H9 (cell line): ENCODE data around the gene PREX1. TPM values are rescaled to one million over a fixed set of nuclear protein-coding genes. Genes with fewer than 3 reads are reported as not detected.

Experiments used
- DNase-seq: peaks from one replicate; pipeline ENCODE4 v3.0.0-alpha.2; 2017
- H2AFZ ChIP-seq: one replicate; pipeline ENCODE4 v1.6.1; 2013; ENCODE audit warnings: mild to moderate bottlenecking, low read length, control low read depth, moderate library complexity
- H2AK5ac ChIP-seq: 2 replicates; pipeline ENCODE4 v1.6.1; 2013; ENCODE audit warnings: low read length, control low read depth, mixed read lengths; ENCODE audit not compliant: insufficient read length
- H2BK120ac ChIP-seq: one replicate; pipeline ENCODE4 v1.6.1; 2013; ENCODE audit warnings: low read depth, mild to moderate bottlenecking, low read length, control low read depth, inconsistent platforms; ENCODE audit not compliant: poor library complexity, severe bottlenecking
- H2BK12ac ChIP-seq: 2 replicates; pipeline ENCODE4 v1.6.1; 2013; ENCODE audit warnings: low read length, control low read depth, mixed read lengths, low read depth; ENCODE audit not compliant: insufficient read length
- H2BK15ac ChIP-seq: 2 replicates; pipeline ENCODE4 v1.6.1; 2013; ENCODE audit warnings: low read depth, low read length, control low read depth
- H2BK20ac ChIP-seq: one replicate; pipeline ENCODE4 v1.6.1; 2013; ENCODE audit warnings: low read depth, mild to moderate bottlenecking, low read length, control low read depth, inconsistent platforms; ENCODE audit not compliant: poor library complexity, severe bottlenecking
- H2BK5ac ChIP-seq: 2 replicates; pipeline ENCODE4 v1.6.1; 2013; ENCODE audit warnings: low read length, control low read depth, mixed read lengths; ENCODE audit not compliant: insufficient read length
- H3K14ac ChIP-seq: 2 replicates; pipeline ENCODE4 v1.6.1; 2013; ENCODE audit warnings: low read length, control low read depth; ENCODE audit not compliant: insufficient read depth
- H3K18ac ChIP-seq: 2 replicates; pipeline ENCODE4 v1.6.1; 2013; ENCODE audit warnings: low read depth, mild to moderate bottlenecking, mixed read lengths, low read length, control low read depth; ENCODE audit not compliant: insufficient read length
- H3K23ac ChIP-seq: 2 replicates; pipeline ENCODE4 v1.6.1; 2013; ENCODE audit warnings: low read length, control low read depth, mixed read lengths, low read depth; ENCODE audit not compliant: insufficient read length
- H3K23me2 ChIP-seq: 2 replicates; pipeline ENCODE4 v1.6.1; 2013; ENCODE audit warnings: low read depth, mild to moderate bottlenecking, mixed read lengths, low read length, control low read depth; ENCODE audit not compliant: insufficient read length, poor library complexity, severe bottlenecking
- H3K27ac ChIP-seq: 2 replicates; pipeline ENCODE4 v1.5.1; 2013; ENCODE audit warnings: low read length, control low read depth, mixed read lengths, low read depth; ENCODE audit not compliant: insufficient read length
- H3K27me3 ChIP-seq: 2 replicates; pipeline ENCODE4 v1.6.1; 2013; ENCODE audit warnings: low read length, control low read depth, inconsistent platforms; ENCODE audit not compliant: insufficient read depth
- H3K4ac ChIP-seq: 2 replicates; pipeline ENCODE4 v1.6.1; 2013; ENCODE audit warnings: low read depth, mild to moderate bottlenecking, control low read depth, inconsistent platforms, low read length, moderate library complexity
- H3K4me1 ChIP-seq: 2 replicates; pipeline ENCODE4 v1.6.1; 2013; ENCODE audit warnings: low read length, control low read depth, inconsistent platforms; ENCODE audit not compliant: insufficient read depth
- H3K4me2 ChIP-seq: 2 replicates; pipeline ENCODE4 v1.6.1; 2013; ENCODE audit warnings: low read length, control low read depth, mixed read lengths; ENCODE audit not compliant: insufficient read length, insufficient read depth
- H3K56ac ChIP-seq: 2 replicates; pipeline ENCODE4 v1.6.1; 2013; ENCODE audit warnings: low read depth, mild to moderate bottlenecking, mixed read lengths, low read length, control low read depth; ENCODE audit not compliant: insufficient read length
- H3K79me1 ChIP-seq: 2 replicates; pipeline ENCODE4 v1.6.1; 2013; ENCODE audit warnings: low read depth, mild to moderate bottlenecking, moderate library complexity, low read length, control low read depth, inconsistent platforms; ENCODE audit not compliant: insufficient read depth, poor library complexity, severe bottlenecking
- H3K79me2 ChIP-seq: 2 replicates; pipeline ENCODE4 v1.6.1; 2013; ENCODE audit warnings: low read length, control low read depth, inconsistent platforms; ENCODE audit not compliant: insufficient read depth
- H3K9ac ChIP-seq: 2 replicates; pipeline ENCODE4 v1.6.1; 2013; ENCODE audit warnings: low read length, control low read depth, mixed read lengths; ENCODE audit not compliant: insufficient read length; ENCODE audit errors: extremely low read depth
- H3K9me3 ChIP-seq: one replicate; pipeline ENCODE4 v1.6.1; 2013; ENCODE audit warnings: low read depth, low read length, inconsistent platforms; ENCODE audit not compliant: control insufficient read depth
- H3T11ph ChIP-seq: one replicate; pipeline ENCODE4 v1.6.1; 2013; ENCODE audit warnings: mild to moderate bottlenecking, low read length, control low read depth, inconsistent platforms
- H4K20me1 ChIP-seq: one replicate; pipeline ENCODE4 v1.6.1; 2013; ENCODE audit not compliant: control insufficient read depth, insufficient read length, insufficient read depth
- H4K5ac ChIP-seq: 2 replicates; pipeline ENCODE4 v1.6.1; 2013; ENCODE audit warnings: low read depth, mild to moderate bottlenecking, mixed read lengths, low read length, control low read depth; ENCODE audit not compliant: insufficient read length
- H4K8ac ChIP-seq: replicated peaks from 2 replicates; pipeline ENCODE4 v1.6.1; 2013; ENCODE audit warnings: low read length, control low read depth, mixed read lengths, low read depth; ENCODE audit not compliant: insufficient read length
- H4K91ac ChIP-seq: 2 replicates; pipeline ENCODE4 v1.6.1; 2013; ENCODE audit warnings: low read depth, mild to moderate bottlenecking, moderate library complexity, mixed read lengths, low read length, control low read depth; ENCODE audit not compliant: insufficient read length
- H3K27ac Mint-ChIP-seq, 3 experiments: 2 replicates in 2 of 3; 3 replicates in 1 of 3; pipeline ENCODE4 v1.8.0; 2020 to 2021; ENCODE audit warnings: mixed read lengths in 3 of 3, mild to moderate bottlenecking in 1 of 3, moderate library complexity in 1 of 3
- H3K27me3 Mint-ChIP-seq: 2 replicates; pipeline ENCODE4 v1.8.0; 2021; ENCODE audit warnings: low read depth, mild to moderate bottlenecking, moderate library complexity, mixed read lengths
- H3K36me3 Mint-ChIP-seq, 3 experiments: 2 replicates in 2 of 3; 3 replicates in 1 of 3; pipeline ENCODE4 v1.8.0; 2020 to 2021; ENCODE audit warnings: low read depth in 3 of 3, mixed read lengths in 3 of 3; ENCODE audit not compliant: insufficient read depth in 1 of 3
- H3K4me1 Mint-ChIP-seq, 2 experiments: 2 replicates each; pipeline ENCODE4 v1.8.0; 2020; ENCODE audit warnings: mixed read lengths in 2 of 2
- H3K4me3 Mint-ChIP-seq, 2 experiments: 2 replicates in 1 of 2; 3 replicates in 1 of 2; pipeline ENCODE4 v1.8.0; 2020 to 2021; ENCODE audit warnings: mild to moderate bottlenecking in 2 of 2, mixed read lengths in 2 of 2, moderate library complexity in 1 of 2
- H3K9me3 Mint-ChIP-seq, 2 experiments: 2 replicates in 1 of 2; 3 replicates in 1 of 2; pipeline ENCODE4 v1.8.0; 2020; ENCODE audit warnings: mild to moderate bottlenecking in 2 of 2, mixed read lengths in 2 of 2, moderate library complexity in 1 of 2
- CTCF ChIP-seq: fragments of 200-600 bp; sonication (generic); conservative IDR thresholded peaks from 3 replicates; pipeline ENCODE4 v1.8.0; 2021; ENCODE audit warnings: antibody characterized with exemption, mild to moderate bottlenecking
- WGBS: extraction: QIAGEN DNeasy Blood & Tissue Kit; methylation state at CpG from one replicate; pipeline ENCODE4 v1.1.7; 2013; ENCODE audit warnings: missing lambda C conversion rate, low lambda C conversion rate, mixed read lengths; ENCODE audit not compliant: insufficient read length; ENCODE audit errors: extremely low coverage; 5-methylcytosine and 5-hydroxymethylcytosine counted together
- total RNA-seq: library from RNA; stranded (reverse); gene quantifications from 2 replicates; pipeline ENCODE4 v1.2.1, GENCODE V29; 2021

The PREX1 gene
- total RNA-seq, 1 experiment from 2014 or later: 6.6 TPM

- H3K27me3 ChIP-seq: no peaks in the 10 kb centered on the region
- no peak overlapping the region for H3K23ac ChIP-seq
- no CpG with 5 or more reads among the region's 24 CpGs for WGBS
- H4K20me1 ChIP-seq: peaks cover 3% of the 10 kb centered on the region
- no peak overlapping the region for H4K91ac ChIP-seq
- H3K4me1 Mint-ChIP-seq: peaks cover 5 to 13% of the 10 kb centered on the region in 2 experiments
- no peak overlapping the region for H3K18ac ChIP-seq
- no peak overlapping the region for H3K4ac ChIP-seq
- H3K9me3 Mint-ChIP-seq: no peaks in the 10 kb centered on the region
- peak overlapping the region in 2 of 3 experiments; percentile 14 to 46; a peak in 3 of 7 replicates for H3K27ac Mint-ChIP-seq
- no peak for TF ChIP-seq CTCF
- H3K79me1 ChIP-seq: no peaks in the 10 kb centered on the region
- no peak overlapping the region for H2AFZ ChIP-seq
- H2BK120ac ChIP-seq: no peak overlapping the region
- H3K27ac ChIP-seq: no peak overlapping the region
- no peaks in the 10 kb centered on the region for H3K23me2 ChIP-seq
- no peaks in the 10 kb centered on the region; a peak in 2 of 7 replicates for H3K36me3 Mint-ChIP-seq
- no peak for DNase-seq
- no peak overlapping the region for H2AK5ac ChIP-seq
- H2BK5ac ChIP-seq: no peak overlapping the region
- no peak overlapping the region for H3K4me2 ChIP-seq
- H3K9me3 ChIP-seq: no peaks in the 10 kb centered on the region
- H4K8ac ChIP-seq: no peak overlapping the region
- H3K4me3 Mint-ChIP-seq: no peak overlapping the region
- H2BK15ac ChIP-seq: no peak overlapping the region
- H2BK20ac ChIP-seq: no peak overlapping the region
- H3T11ph ChIP-seq: no peak overlapping the region
- H3K27me3 Mint-ChIP-seq: no peaks in the 10 kb centered on the region
- H3K56ac ChIP-seq: no peak overlapping the region
- no peak overlapping the region for H2BK12ac ChIP-seq
- no peak overlapping the region for H4K5ac ChIP-seq
- no peak overlapping the region for H3K14ac ChIP-seq
- no peaks in the 10 kb centered on the region for H3K79me2 ChIP-seq
- H3K9ac ChIP-seq: no peak overlapping the region
- no peaks in the 10 kb centered on the region for H3K4me1 ChIP-seq
Measured at GRCh38 chr20:48626226-48626937, 201.4 kb downstream of the PREX1 start.
